NT2/D1 (cell line): ENCODE results near the gene RAB15.
"Not testable (repeated sequence)": the region's sequence is repeated elsewhere in the genome, so short reads cannot be mapped to it uniquely, and the experiment has no call there.

Experiments
- SUZ12 ChIP-seq: IDR thresholded peaks from 2 replicates; pipeline ENCODE4 v1.6.1; 2011; ENCODE audit not compliant: insufficient read length, insufficient read depth; ENCODE audit errors: extremely low read depth
- YY1 ChIP-seq: IDR thresholded peaks from 2 replicates; pipeline ENCODE4 v1.6.1; 2011; ENCODE audit not compliant: insufficient read length, insufficient read depth
- ZNF274 ChIP-seq: IDR thresholded peaks from 2 replicates; pipeline ENCODE4 v1.6.1; 2011; ENCODE audit warnings: mild to moderate bottlenecking, low read depth, low read length

GRCh38 chr14:64913477-64913876, 58.7 kb downstream of the RAB15 start:
- not testable (repeated sequence) for TF ChIP-seq YY1, ZNF274, SUZ12
